MM.1S (cell line): ENCODE measurements around the gene FAM180B.
"Not testable (repeated sequence)": the region's sequence is repeated elsewhere in the genome, so short reads cannot be mapped to it uniquely, and the experiment has no call there.

Source experiments
- DNase-seq: peaks from one replicate; pipeline ENCODE4 v3.0.0-alpha.2; 2015
- H2AFZ ChIP-seq: fragments of 300-600 bp; sonication (generic); 2 replicates; pipeline ENCODE4 v1.6.0; 2016; ENCODE audit warnings: antibody characterized with exemption, low read length
- H3F3A ChIP-seq: fragments of 300-600 bp; sonication (generic); 2 replicates; pipeline ENCODE4 v1.6.1; 2016; ENCODE audit warnings: mild to moderate bottlenecking, antibody characterized with exemption, low read length, moderate library complexity, mixed read lengths; ENCODE audit not compliant: insufficient read depth
- H3K27ac ChIP-seq: fragments of 300-600 bp; sonication (generic); 2 replicates; pipeline ENCODE4 v1.5.1; 2016; ENCODE audit warnings: mild to moderate bottlenecking, low read length
- H3K27me3 ChIP-seq: fragments of 300-600 bp; sonication (generic); replicated peaks from 2 replicates; pipeline ENCODE4 v1.6.0; 2016; ENCODE audit warnings: low read length; ENCODE audit not compliant: insufficient read depth
- H3K36me3 ChIP-seq: fragments of 300-600 bp; sonication (generic); replicated peaks from 2 replicates; pipeline ENCODE4 v1.6.1; 2016; ENCODE audit warnings: mild to moderate bottlenecking, low read length, mixed read lengths; ENCODE audit not compliant: insufficient read depth
- H3K4me1 ChIP-seq: fragments of 300-600 bp; sonication (generic); 2 replicates; pipeline ENCODE4 v1.6.1; 2016; ENCODE audit warnings: low read length, mixed read lengths
- H3K4me2 ChIP-seq: fragments of 300-600 bp; sonication (generic); 2 replicates; pipeline ENCODE4 v1.6.0; 2016; ENCODE audit warnings: low read depth, low read length
- H3K4me3 ChIP-seq: fragments of 300-600 bp; sonication (generic); 2 replicates; pipeline ENCODE4 v1.5.1; 2016; ENCODE audit warnings: low read length, mixed read lengths
- H3K79me2 ChIP-seq: fragments of 300-600 bp; sonication (generic); 2 replicates; pipeline ENCODE4 v1.6.1; 2016; ENCODE audit warnings: mixed run types, low read length, mixed read lengths
- H3K9ac ChIP-seq: fragments of 300-600 bp; sonication (generic); 2 replicates; pipeline ENCODE4 v1.6.1; 2016; ENCODE audit warnings: low read length, mixed read lengths
- H3K9me2 ChIP-seq: fragments of 300-600 bp; sonication (generic); replicated peaks from 2 replicates; pipeline ENCODE4 v1.6.1; 2016; ENCODE audit warnings: mild to moderate bottlenecking, low read length, mixed read lengths; ENCODE audit not compliant: insufficient read depth
- H3K9me3 ChIP-seq: fragments of 300-600 bp; sonication (generic); replicated peaks from 2 replicates; pipeline ENCODE4 v1.6.1; 2016; ENCODE audit warnings: mild to moderate bottlenecking, low read length, mixed read lengths; ENCODE audit not compliant: insufficient read depth
- H4K20me1 ChIP-seq: fragments of 300-600 bp; sonication (generic); 2 replicates; pipeline ENCODE4 v1.6.1; 2016; ENCODE audit warnings: mild to moderate bottlenecking, low read length, moderate library complexity, mixed read lengths; ENCODE audit not compliant: insufficient read depth
- CTCF ChIP-seq: fragments of 300-600 bp; sonication (generic); IDR thresholded peaks from 2 replicates; pipeline ENCODE4 v1.5.1; 2016; ENCODE audit warnings: antibody characterized with exemption, low read length, mixed read lengths
- EZH2 ChIP-seq: fragments of 300-600 bp; sonication (generic); optimal IDR thresholded peaks from 2 replicates; pipeline ENCODE3; 2017; ENCODE audit warnings: low read depth, mild to moderate bottlenecking, antibody characterized with exemption, low read length, mixed read lengths
- EZH2phosphoT487 ChIP-seq: fragments of 300-600 bp; sonication (generic); IDR thresholded peaks from 2 replicates; pipeline ENCODE4 v1.6.1; 2018; ENCODE audit warnings: antibody characterized with exemption, low read length

FAM180B gene

GRCh38 chr11:47552566-47553405 is 33.7 kb upstream of the FAM180B start, which contains the start of gene CELF1:
Gene CELF1 (minus strand): TSS chr11:47553132. CDS start chr11:47499523, 53,609 bp downstream.
- peak within 1 kb of the TSS; percentile 87 for H3K4me2 ChIP-seq
- peaks cover 7% of the 10 kb centered on the region for H3F3A ChIP-seq

GRCh38 chr11:47553406-47553743 is 33.1 kb upstream of the FAM180B start:
- Histone ChIP-seq H3K9me3 (no peaks in the 10 kb centered on the region), H3K9me2 (no peaks in the 10 kb centered on the region), H3K27ac (no peak overlapping the region), H3F3A (peaks cover 7% of the 10 kb centered on the region), H3K4me2 (peak overlapping the region; percentile 87), H4K20me1 (peaks cover 14% of the 10 kb centered on the region), H3K4me1 (peaks cover 13% of the 10 kb centered on the region), H3K27me3 (no peaks in the 10 kb centered on the region), H3K79me2 (peaks cover 46% of the 10 kb centered on the region), H2AFZ (peak overlapping the region; percentile 87), H3K36me3 (no peaks in the 10 kb centered on the region), H3K4me3 (peak overlapping the region; percentile 63), H3K9ac (peak overlapping the region; percentile 34; the same call in 1 of the 2 replicates)
- no peak for DNase-seq
- TF ChIP-seq EZH2 (no peak), CTCF (no peak), EZH2phosphoT487 (no peak)

More at GRCh38 chr11:47552566-47553405, 33.7 kb upstream of the FAM180B start, which contains the start of gene CELF1:
- Histone ChIP-seq H3K9me2 (no peaks in the 10 kb centered on the region), H3K9me3 (no peaks in the 10 kb centered on the region), H3K27ac (peak within 1 kb of the TSS; percentile 53; the same call in 1 of the 2 replicates), H3K27me3 (no peaks in the 10 kb centered on the region), H3K9ac (peak within 1 kb of the TSS; percentile 72), H2AFZ (peak within 1 kb of the TSS; percentile 87), H3K4me3 (peak within 1 kb of the TSS; percentile 79), H3K79me2 (peaks cover 52% of the 10 kb centered on the region), H3K36me3 (no peaks in the 10 kb centered on the region), H3K4me1 (peaks cover 13% of the 10 kb centered on the region), H4K20me1 (peaks cover 14% of the 10 kb centered on the region)
- TF ChIP-seq EZH2 (no peak), EZH2phosphoT487 (no peak), CTCF (peak; percentile 83)
- peak; percentile 93 for DNase-seq

- H3K9me2 ChIP-seq, H3K27me3 ChIP-seq, H3K36me3 ChIP-seq, DNase-seq, H3F3A ChIP-seq, H3K27ac ChIP-seq, H3K9me3 ChIP-seq, H2AFZ ChIP-seq, H3K9ac ChIP-seq, H4K20me1 ChIP-seq, H3K4me1 ChIP-seq, H3K79me2 ChIP-seq, H3K4me3 ChIP-seq, H3K4me2 ChIP-seq: not testable (repeated sequence)
Measured at GRCh38 chr11:47557004-47557403, 29.5 kb upstream of the FAM180B start.

GRCh38 chr11:47558695-47559094 is 27.8 kb upstream of the FAM180B start:
- no peaks in the 10 kb centered on the region for H4K20me1 ChIP-seq
- H3K27ac ChIP-seq, result no peak overlapping the region
- H3K27me3 ChIP-seq, result no peaks in the 10 kb centered on the region
- no peaks in the 10 kb centered on the region for H3K9me3 ChIP-seq
- H3K36me3 ChIP-seq, result no peaks in the 10 kb centered on the region
- no peak for TF ChIP-seq CTCF
- no peak for TF ChIP-seq EZH2
- no peak for TF ChIP-seq EZH2phosphoT487
- DNase-seq, result no peak
- H3K4me2 ChIP-seq, result no peak overlapping the region
- no peaks in the 10 kb centered on the region for H3K79me2 ChIP-seq
- no peaks in the 10 kb centered on the region for H3F3A ChIP-seq
- no peaks in the 10 kb centered on the region for H3K9me2 ChIP-seq
- no peaks in the 10 kb centered on the region for H3K4me1 ChIP-seq
- no peak overlapping the region for H3K4me3 ChIP-seq
- H3K9ac ChIP-seq, result no peak overlapping the region
- no peak overlapping the region for H2AFZ ChIP-seq
